Body of pancreas (tissue), 4 donors: ENCODE measurements around the gene DOK6. TPM values are rescaled to one million over a fixed set of nuclear protein-coding genes. Genes with fewer than 3 reads are reported as not detected.
"Not testable (repeated sequence)": the region's sequence is repeated elsewhere in the genome, so short reads cannot be mapped to it uniquely, and the experiment has no call there.

Experiments used
- ATAC-seq: fragments of 150-250 bp; one replicate; pipeline ENCODE4 v1.9.1; 2016
- DNase-seq, 4 donors: peaks; one replicate each; pipeline ENCODE4 v3.0.0-alpha.2; 2019
- H3K27ac ChIP-seq, 4 donors: fragments of 200-600 bp; sonication (generic); 1 replicate in 3 of 4; 2 replicates in 1 of 4; pipeline versions ENCODE4 v1.5.1 to v1.6.1; 2016 to 2019; ENCODE audit warnings: mild to moderate bottlenecking in 1 of 4, mixed read lengths in 1 of 4, moderate library complexity in 1 of 4
- H3K27me3 ChIP-seq, 2 donors: fragments of 200-600 bp; sonication (generic); one replicate each; pipeline ENCODE4 v1.6.0; 2016; ENCODE audit warnings: mild to moderate bottlenecking in 1 of 2
- H3K36me3 ChIP-seq, 2 donors: fragments of 200-600 bp; sonication (generic); replicated peaks in 1 of 2; 2 replicates each; pipeline ENCODE4 v1.5.1; 2016; ENCODE audit warnings: low read depth in 2 of 2; ENCODE audit not compliant: insufficient read depth in 1 of 2
- H3K4me1 ChIP-seq: fragments of 200-600 bp; sonication (generic); one replicate; pipeline ENCODE4 v1.6.0; 2016
- H3K4me3 ChIP-seq, 2 donors: fragments of 200-600 bp; sonication (generic); 1 replicate in 1 of 2; 2 replicates in 1 of 2; pipeline ENCODE4 v1.5.1; 2016 to 2019
- H3K9me3 ChIP-seq, 3 donors: fragments of 200-600 bp; sonication (generic); 1 replicate in 2 of 3; 2 replicates in 1 of 3; pipeline ENCODE4 v1.5.1; 2016
- POLR2A ChIP-seq, 3 donors: fragments of 450-650 bp; IDR thresholded peaks; one replicate each; pipeline ENCODE4 v1.6.1; 2016; ENCODE audit warnings: antibody characterized with exemption in 3 of 3, mild to moderate bottlenecking in 2 of 3
- WGBS, 2 donors: methylation state at CpG; one replicate each; pipeline ENCODE4 v1.1.5; 2017; 5-methylcytosine and 5-hydroxymethylcytosine counted together
- intact Hi-C: fragments of 100-400 bp; cut with DNase I; formaldehyde crosslinking; loops from one replicate; pipeline ENCODE4 v1.15.1; 2023
- total RNA-seq, 2 donors: library from RNA; depleted of rRNA; stranded (reverse); fragments of >200 nt; gene quantifications; one replicate each; pipeline ENCODE4 v1.1.0, GENCODE V29; 2016
- TF ChIP-seq, protein P1 (sequence below), 7 experiments: fragments of 450-650 bp in 4 of 7; fragments of 200-600 bp in 3 of 7; sonication (generic) in 3 of 7; IDR thresholded peaks; one replicate each; pipeline ENCODE4 v1.5.1; 2016 to 2019; ENCODE audit warnings: antibody characterized with exemption in 7 of 7

Gene DOK6
- total RNA-seq, 2 donors from 2014 or later = under 0.01 to 0.66 TPM

DNA sequence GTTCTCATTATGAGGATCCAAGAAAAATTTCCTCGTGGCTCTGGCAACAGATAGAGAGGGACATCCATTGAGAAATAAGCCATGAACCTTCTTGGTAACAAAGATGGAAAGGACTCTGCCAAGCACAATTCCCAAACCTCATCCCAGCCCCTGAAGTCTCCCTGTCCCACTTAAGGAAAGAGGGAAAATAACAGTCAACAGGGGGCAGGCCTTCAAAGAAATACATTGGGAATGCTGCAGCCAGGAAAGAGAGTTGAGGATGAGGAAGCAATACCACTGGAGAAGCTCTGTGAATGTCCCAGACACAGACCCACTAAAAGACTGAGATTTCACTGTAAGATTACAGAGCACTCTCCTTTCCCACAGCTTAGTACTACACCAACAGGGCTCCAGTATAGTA is 453.8 kb downstream of the DOK6 start:
- DNase-seq (no peak), ATAC-seq (no peak)
- H3K27me3 ChIP-seq = no peaks in the 10 kb centered on the region
- no peaks in the 10 kb centered on the region for H3K36me3 ChIP-seq
- no peak overlapping the region for H3K4me3 ChIP-seq
- WGBS, 2 donors = 76 to 79% methylated on average over 1 of the region's 1 CpG
- no peak for TF ChIP-seq POLR2A (IDR thresholded peaks at IDR 0.05)
- TF ChIP-seq, protein P1, sequence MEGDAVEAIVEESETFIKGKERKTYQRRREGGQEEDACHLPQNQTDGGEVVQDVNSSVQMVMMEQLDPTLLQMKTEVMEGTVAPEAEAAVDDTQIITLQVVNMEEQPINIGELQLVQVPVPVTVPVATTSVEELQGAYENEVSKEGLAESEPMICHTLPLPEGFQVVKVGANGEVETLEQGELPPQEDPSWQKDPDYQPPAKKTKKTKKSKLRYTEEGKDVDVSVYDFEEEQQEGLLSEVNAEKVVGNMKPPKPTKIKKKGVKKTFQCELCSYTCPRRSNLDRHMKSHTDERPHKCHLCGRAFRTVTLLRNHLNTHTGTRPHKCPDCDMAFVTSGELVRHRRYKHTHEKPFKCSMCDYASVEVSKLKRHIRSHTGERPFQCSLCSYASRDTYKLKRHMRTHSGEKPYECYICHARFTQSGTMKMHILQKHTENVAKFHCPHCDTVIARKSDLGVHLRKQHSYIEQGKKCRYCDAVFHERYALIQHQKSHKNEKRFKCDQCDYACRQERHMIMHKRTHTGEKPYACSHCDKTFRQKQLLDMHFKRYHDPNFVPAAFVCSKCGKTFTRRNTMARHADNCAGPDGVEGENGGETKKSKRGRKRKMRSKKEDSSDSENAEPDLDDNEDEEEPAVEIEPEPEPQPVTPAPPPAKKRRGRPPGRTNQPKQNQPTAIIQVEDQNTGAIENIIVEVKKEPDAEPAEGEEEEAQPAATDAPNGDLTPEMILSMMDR (IDR thresholded peaks at IDR 0.05) = no peak
- H3K27ac ChIP-seq = no peak overlapping the region
- H3K9me3 ChIP-seq = no peaks in the 10 kb centered on the region
- intact Hi-C loops = no loop called here
- no peaks in the 10 kb centered on the region for H3K4me1 ChIP-seq

DNA sequence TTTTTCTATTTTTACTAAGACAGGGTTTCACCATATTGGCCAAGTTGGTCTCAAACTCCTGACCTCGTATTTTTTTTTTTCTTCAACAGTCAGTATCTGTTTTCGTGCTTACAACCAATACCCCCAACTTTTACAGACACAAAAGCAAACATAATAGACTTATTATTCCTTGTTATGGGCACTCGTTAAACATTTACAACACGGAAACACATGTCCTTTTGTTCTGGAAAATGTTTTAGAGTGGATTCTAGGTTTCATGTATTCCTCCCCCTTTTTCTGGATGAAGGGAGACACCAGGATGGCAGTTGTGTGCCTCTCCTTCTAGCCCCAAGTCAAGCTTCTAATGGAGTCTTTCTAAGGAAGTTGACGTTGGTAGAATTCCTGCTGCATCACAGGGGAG is 458.2 kb downstream of the DOK6 start:
- 55 to 64% methylated on average over 5 of the region's 5 CpGs for WGBS, 2 donors
- no peak for ATAC-seq

DNA sequence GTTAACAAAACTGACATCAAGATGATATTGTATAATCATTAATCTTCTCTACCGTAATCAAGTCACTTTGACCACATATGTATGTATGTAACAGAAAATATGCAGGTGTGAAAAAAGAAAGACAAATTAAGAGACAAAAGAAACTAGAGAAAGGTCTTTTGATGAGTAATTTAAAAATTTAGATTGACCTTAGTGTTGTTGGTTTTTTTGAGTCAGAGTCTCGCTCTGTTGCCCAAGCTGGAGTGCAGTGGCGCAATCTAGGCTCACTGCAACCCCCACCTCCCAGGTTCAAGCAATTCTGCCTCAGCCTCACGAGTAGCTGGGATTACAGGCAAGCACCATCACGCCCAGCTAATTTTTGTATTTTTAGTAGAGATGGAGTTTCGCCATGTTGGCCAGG is 464.1 kb downstream of the DOK6 start:
- intact Hi-C loops, H3K27me3 ChIP-seq: not testable (repeated sequence)

More for the DNA sequence above, 458.2 kb downstream of the DOK6 start:
- Histone ChIP-seq H3K9me3 (no peaks in the 10 kb centered on the region), H3K27me3 (no peaks in the 10 kb centered on the region), H3K36me3 (no peaks in the 10 kb centered on the region), H3K4me1 (no peaks in the 10 kb centered on the region), H3K27ac (no peak overlapping the region), H3K4me3 (no peak overlapping the region)
- intact Hi-C loops = no loop called here
- no peak for DNase-seq
- TF ChIP-seq, protein P1 (IDR thresholded peaks at IDR 0.05) = no peak
- no peak for TF ChIP-seq POLR2A (IDR thresholded peaks at IDR 0.05)

DNA sequence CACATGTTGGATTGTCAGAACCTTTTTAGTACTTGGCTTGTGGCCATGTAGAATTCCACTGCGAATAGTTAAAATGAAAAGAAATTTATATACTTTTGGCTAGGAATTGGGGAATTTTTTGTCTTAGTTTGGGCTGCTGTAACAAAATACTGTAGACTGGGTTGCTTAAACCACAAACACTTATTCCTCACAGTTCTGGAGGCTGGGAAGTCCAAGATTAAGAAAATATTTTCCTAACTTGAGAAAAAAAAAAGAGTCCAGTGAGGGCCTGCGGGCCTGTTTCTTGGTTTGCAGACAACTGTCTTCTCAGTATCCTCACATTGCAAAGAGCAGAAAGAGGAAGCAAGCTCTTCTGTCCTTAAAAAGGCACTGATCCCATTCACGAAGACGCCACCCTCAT is 465.1 kb downstream of the DOK6 start:
- no peaks in the 10 kb centered on the region for H3K4me1 ChIP-seq
- H3K27me3 ChIP-seq = no peaks in the 10 kb centered on the region
- no peaks in the 10 kb centered on the region for H3K36me3 ChIP-seq
- no peak for TF ChIP-seq POLR2A (IDR thresholded peaks at IDR 0.05)
- TF ChIP-seq, protein P1 (IDR thresholded peaks at IDR 0.05) = no peak
- DNase-seq (no peak), ATAC-seq (no peak)
- no peak overlapping the region for H3K27ac ChIP-seq
- no peak overlapping the region for H3K4me3 ChIP-seq
- intact Hi-C loops = no loop called here
- 51 to 64% methylated on average over 4 of the region's 4 CpGs for WGBS, 2 donors
- H3K9me3 ChIP-seq = no peaks in the 10 kb centered on the region

More for the DNA sequence above, 464.1 kb downstream of the DOK6 start:
- not testable (repeated sequence) for ATAC-seq, H3K4me1 ChIP-seq, H3K36me3 ChIP-seq, H3K4me3 ChIP-seq, DNase-seq, H3K9me3 ChIP-seq, H3K27ac ChIP-seq
- WGBS, 2 donors = 80 to 92% methylated on average over 6 of the region's 6 CpGs

DNA sequence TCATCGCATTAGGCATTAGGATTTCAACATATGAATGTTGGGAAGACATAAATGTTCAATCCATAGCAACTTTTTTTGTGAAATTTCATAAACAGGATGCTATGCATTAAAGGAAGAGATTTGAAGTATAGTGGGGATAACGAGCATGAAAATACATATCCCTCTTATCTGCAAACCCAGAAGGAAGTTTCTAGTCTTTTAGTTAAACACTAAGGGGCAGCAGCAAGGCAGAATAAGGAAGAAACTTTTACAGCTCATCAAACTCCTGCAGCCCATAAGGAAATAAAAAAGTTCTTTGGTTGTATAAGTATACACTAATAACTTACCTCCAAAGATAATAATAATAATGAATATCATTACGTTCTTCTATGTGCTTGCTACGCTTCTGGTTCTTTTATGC is 465.5 kb downstream of the DOK6 start:
- Histone ChIP-seq H3K4me3 (no peak overlapping the region), H3K27me3 (no peaks in the 10 kb centered on the region), H3K9me3 (no peaks in the 10 kb centered on the region), H3K27ac (no peak overlapping the region), H3K36me3 (no peaks in the 10 kb centered on the region), H3K4me1 (no peaks in the 10 kb centered on the region)
- ATAC-seq (no peak), DNase-seq (no peak)
- WGBS, 2 donors = 88 to 89% methylated on average over 4 of the region's 4 CpGs
- TF ChIP-seq POLR2A (IDR thresholded peaks at IDR 0.05) = no peak
- TF ChIP-seq, protein P1 (IDR thresholded peaks at IDR 0.05) = no peak
- intact Hi-C loops = no loop called here
